ENCODE measurements around the gene DYSF.

GRCh38 chr2:71474744-71475397 is 21.5 kb downstream of the DYSF start:
- TF ChIP-seq CTCF (conservative IDR thresholded peaks at IDR 0.05; ENCODE audit: low read length) (no peak), EZH2phosphoT487 (IDR thresholded peaks at IDR 0.05; ENCODE audit: borderline replicate concordance) (no peak)
